Upper lobe of right lung (tissue), 1 donor: ENCODE measurements around the gene POLG2. TPM values are rescaled to one million over a fixed set of nuclear protein-coding genes. Genes with fewer than 3 reads are reported as not detected.

Experiments used
- ATAC-seq: fragments of 200-7000 bp; cut with Tn5 transposase; one replicate; pipeline ENCODE4 v1.9.1; 2020; ENCODE audit warnings: mild to moderate bottlenecking, moderate library complexity
- DNase-seq: peaks from one replicate; pipeline ENCODE4 v3.0.0-alpha.2; 2020
- H3K27ac ChIP-seq: fragments of 200-600 bp; one replicate; pipeline ENCODE4 v1.8.0; 2022
- H3K27me3 ChIP-seq: fragments of 200-600 bp; one replicate; pipeline ENCODE4 v1.8.0; 2022; ENCODE audit warnings: mild to moderate bottlenecking
- H3K36me3 ChIP-seq: fragments of 200-600 bp; one replicate; pipeline ENCODE4 v1.8.0; 2022
- H3K4me1 ChIP-seq: fragments of 200-600 bp; one replicate; pipeline ENCODE4 v1.8.0; 2022
- H3K4me3 ChIP-seq: fragments of 200-600 bp; one replicate; pipeline ENCODE4 v1.8.0; 2022; ENCODE audit warnings: mild to moderate bottlenecking
- H3K9me3 ChIP-seq: fragments of 200-600 bp; one replicate; pipeline ENCODE4 v1.8.0; 2022
- intact Hi-C: fragments of 100-400 bp; cut with DNase I; formaldehyde crosslinking; loops from one replicate; pipeline ENCODE4 v1.11.0; 2022
- long read RNA-seq: library from polyadenylated mRNA; unstranded; transcript quantifications from one replicate; pipeline ENCODE4 v2.0.0, GENCODE V29; 2021
- total RNA-seq: library from RNA; stranded (reverse); fragmentation: NEBNext Ultra II Directional; extraction: Animal tissue kit (Norgen Biotek cat#: 25700); gene quantifications from one replicate; pipeline ENCODE4 v1.2.1, GENCODE V29; 2021
- TF ChIP-seq, protein P1 (sequence below): fragments of 200-600 bp; IDR thresholded peaks from one replicate; pipeline ENCODE4 v1.8.0; 2022; ENCODE audit warnings: antibody characterized with exemption
- donor health status: DM: no; HTN: yes; CAD: no; lungs with severe emphysema.

Gene POLG2
- 12.6 TPM for total RNA-seq
- long read RNA-seq, transcript POLG2-201 (8 exons, 1,564 nt), result major isoform, 5 of 13 reads
- long read RNA-seq, partial matches to known transcripts, result 2 of 13 reads
- long read RNA-seq, other reads (novel, unspliced or antisense), result 6 of 13 reads

- Histone ChIP-seq H3K36me3 (peaks cover 58% of the 10 kb centered on the region), H3K4me1 (peaks cover 48% of the 10 kb centered on the region), H3K9me3 (no peaks in the 10 kb centered on the region), H3K27me3 (no peaks in the 10 kb centered on the region), H3K4me3 (peak within 1 kb of the TSS; percentile 80), H3K27ac (peak within 1 kb of the TSS; percentile 76)
- intact Hi-C loops, result loop anchor here (10.0 kb wide), 1 partner anchor 72 kb away; no protein-coding TSS in a partner anchor
- TF ChIP-seq, protein P1, sequence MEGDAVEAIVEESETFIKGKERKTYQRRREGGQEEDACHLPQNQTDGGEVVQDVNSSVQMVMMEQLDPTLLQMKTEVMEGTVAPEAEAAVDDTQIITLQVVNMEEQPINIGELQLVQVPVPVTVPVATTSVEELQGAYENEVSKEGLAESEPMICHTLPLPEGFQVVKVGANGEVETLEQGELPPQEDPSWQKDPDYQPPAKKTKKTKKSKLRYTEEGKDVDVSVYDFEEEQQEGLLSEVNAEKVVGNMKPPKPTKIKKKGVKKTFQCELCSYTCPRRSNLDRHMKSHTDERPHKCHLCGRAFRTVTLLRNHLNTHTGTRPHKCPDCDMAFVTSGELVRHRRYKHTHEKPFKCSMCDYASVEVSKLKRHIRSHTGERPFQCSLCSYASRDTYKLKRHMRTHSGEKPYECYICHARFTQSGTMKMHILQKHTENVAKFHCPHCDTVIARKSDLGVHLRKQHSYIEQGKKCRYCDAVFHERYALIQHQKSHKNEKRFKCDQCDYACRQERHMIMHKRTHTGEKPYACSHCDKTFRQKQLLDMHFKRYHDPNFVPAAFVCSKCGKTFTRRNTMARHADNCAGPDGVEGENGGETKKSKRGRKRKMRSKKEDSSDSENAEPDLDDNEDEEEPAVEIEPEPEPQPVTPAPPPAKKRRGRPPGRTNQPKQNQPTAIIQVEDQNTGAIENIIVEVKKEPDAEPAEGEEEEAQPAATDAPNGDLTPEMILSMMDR, result peak; percentile 39
- ATAC-seq (peak; percentile 98), DNase-seq (peak; percentile 98)
These were observed at the start of gene POLG2 for GRCh38 chr17:64496786-64497564. TSS of gene POLG2 (minus strand) at chr17:64497054. CDS start at chr17:64496968, 86 bp downstream.

DNA sequence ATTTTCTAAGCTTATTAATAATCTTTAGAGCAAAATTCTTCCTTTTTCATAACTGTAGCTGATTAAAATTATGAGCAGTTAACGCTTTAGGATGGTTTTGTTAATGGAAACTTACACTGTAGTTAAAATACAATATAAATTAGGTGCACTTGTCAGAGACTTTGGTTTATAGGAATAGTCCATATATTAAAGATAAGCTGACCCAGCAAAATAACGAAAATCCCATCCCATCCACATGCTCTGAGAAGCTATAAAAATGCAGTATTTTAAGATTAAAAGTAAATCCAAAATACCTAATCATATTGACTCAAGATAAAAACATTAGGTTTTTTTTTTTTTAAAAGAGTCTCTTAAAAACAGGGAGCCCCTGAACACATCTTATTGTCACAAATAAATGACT lies 47.9 kb upstream of the POLG2 start:
- intact Hi-C loops, result no loop called here
- Histone ChIP-seq H3K9me3 (no peaks in the 10 kb centered on the region), H3K4me3 (no peak overlapping the region), H3K27me3 (no peaks in the 10 kb centered on the region), H3K27ac (no peak overlapping the region), H3K4me1 (no peaks in the 10 kb centered on the region), H3K36me3 (peaks cover 94% of the 10 kb centered on the region)
- DNase-seq (no peak), ATAC-seq (no peak)
- TF ChIP-seq, protein P1, result no peak

DNA sequence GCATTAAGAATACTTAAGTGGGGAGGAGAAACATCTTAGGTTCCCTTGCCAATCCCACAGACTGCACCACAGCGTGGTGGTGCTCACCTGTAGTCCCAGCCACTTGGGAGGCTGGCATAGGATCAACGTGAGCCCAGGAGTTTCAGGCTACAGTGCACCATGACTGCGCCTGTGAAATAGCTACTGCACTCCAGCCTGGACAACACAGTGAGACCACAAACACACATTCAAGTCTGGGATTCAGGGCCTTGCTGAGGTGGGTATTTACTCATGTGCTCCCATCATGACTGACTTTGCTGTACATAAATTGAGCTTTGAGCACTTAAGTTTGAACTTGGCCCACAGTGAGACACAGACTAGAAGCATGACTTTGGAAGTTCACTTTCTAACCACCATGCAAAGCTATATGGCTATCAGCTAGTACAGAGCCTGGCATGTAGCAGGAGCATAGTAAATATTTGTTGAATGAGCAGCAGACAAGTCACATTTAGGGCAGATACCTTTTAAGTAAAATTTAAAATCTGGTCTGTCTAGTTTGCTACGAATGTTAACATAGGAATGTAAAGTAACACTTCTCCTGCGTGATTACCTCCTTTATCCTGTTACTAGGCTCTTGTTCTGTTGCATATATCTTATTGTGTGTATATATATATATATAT lies 43.4 kb upstream of the POLG2 start:
- DNase-seq (no peak), ATAC-seq (no peak)
- Histone ChIP-seq H3K36me3 (peaks cover 95% of the 10 kb centered on the region), H3K4me3 (no peak overlapping the region), H3K4me1 (peaks cover 3% of the 10 kb centered on the region), H3K27ac (no peak overlapping the region), H3K27me3 (no peaks in the 10 kb centered on the region), H3K9me3 (no peaks in the 10 kb centered on the region)
- TF ChIP-seq, protein P1, result no peak
- intact Hi-C loops, result no loop called here

DNA sequence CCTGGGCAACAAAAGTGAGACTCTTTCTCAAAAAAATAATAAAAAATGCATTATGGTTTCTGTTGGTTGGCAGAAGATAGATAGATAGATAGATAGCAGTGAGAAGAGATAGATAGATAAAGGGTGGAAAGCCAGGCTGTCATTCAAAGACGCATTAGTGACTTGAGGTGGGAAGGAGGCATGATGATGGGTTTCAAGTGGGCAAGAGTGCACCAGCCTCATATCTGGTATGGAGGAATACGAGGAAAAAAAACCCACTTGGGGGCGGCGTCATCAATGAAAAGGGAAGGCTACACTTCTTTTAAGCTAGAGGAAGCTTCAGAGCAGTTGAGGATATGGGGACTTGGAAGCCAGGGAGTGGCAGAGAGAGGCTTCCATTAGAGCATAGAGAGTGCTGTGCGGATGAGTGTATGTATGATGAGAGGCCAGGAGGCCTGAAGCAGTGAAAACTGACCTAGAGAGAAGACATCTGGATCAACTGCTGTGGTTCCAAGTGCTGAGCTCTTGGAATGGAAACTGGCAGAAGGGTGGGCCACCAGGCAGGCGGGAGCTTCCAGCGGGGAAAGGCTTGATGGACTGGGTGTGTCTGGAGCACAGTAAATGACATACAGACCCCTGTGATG lies 41.8 kb upstream of the POLG2 start:
- Histone ChIP-seq H3K4me3 (no peak overlapping the region), H3K36me3 (peaks cover 95% of the 10 kb centered on the region), H3K4me1 (peaks cover 3% of the 10 kb centered on the region), H3K27ac (no peak overlapping the region), H3K27me3 (no peaks in the 10 kb centered on the region), H3K9me3 (no peaks in the 10 kb centered on the region)
- DNase-seq (no peak), ATAC-seq (peak; percentile 45)
- intact Hi-C loops, result no loop called here
- TF ChIP-seq, protein P1, result no peak

DNA sequence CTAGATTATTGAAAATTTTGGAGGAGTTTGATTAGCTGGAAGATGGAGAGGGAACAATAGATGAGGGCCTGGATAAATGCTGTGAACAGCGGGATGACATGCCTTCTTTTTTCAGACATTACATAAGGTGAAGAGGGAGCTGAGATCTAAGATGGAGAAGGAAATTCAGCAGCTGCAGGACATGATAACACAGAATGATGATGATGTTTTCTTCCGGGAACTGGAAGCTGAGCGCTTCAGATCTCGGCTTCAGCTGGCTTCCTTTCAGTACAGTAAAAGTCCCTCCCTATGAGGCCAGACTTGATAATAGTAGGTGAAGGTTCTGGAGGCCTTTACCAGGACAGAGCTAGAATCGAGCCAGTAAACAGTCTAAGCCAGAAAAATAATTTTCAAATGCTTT lies 40.6 kb upstream of the POLG2 start:
- H3K9me3 ChIP-seq, result no peaks in the 10 kb centered on the region
- DNase-seq, result no peak
- H3K27me3 ChIP-seq, result no peaks in the 10 kb centered on the region
- peaks cover 95% of the 10 kb centered on the region for H3K36me3 ChIP-seq
- ATAC-seq, result no peak
- H3K27ac ChIP-seq, result no peak overlapping the region
- peaks cover 3% of the 10 kb centered on the region for H3K4me1 ChIP-seq
- intact Hi-C loops, result no loop called here
- no peak overlapping the region for H3K4me3 ChIP-seq
- TF ChIP-seq, protein P1, result no peak
